Mucosa of descending colon (tissue), 3 donors: ENCODE data around the gene B4GALT1. TPM values are rescaled to one million over a fixed set of nuclear protein-coding genes. Genes with fewer than 3 reads are reported as not detected.

ENCODE experiments used
- ATAC-seq: fragments of 200-7000 bp; cut with Tn5 transposase; one replicate; pipeline ENCODE4 v1.9.1; 2020; ENCODE audit warnings: mild to moderate bottlenecking, moderate library complexity
- DNase-seq, 3 donors: peaks; one replicate each; pipeline ENCODE4 v3.0.0-alpha.2; 2020
- H3K36me3 ChIP-seq: fragments of 200-600 bp; one replicate; pipeline ENCODE4 v1.8.0; 2021; ENCODE audit warnings: low read depth, mild to moderate bottlenecking
- H3K4me1 ChIP-seq: fragments of 200-600 bp; one replicate; pipeline ENCODE4 v1.8.0; 2021; ENCODE audit warnings: low read depth, mild to moderate bottlenecking
- H3K4me3 ChIP-seq: fragments of 200-600 bp; one replicate; pipeline ENCODE4 v1.8.0; 2021; ENCODE audit warnings: mild to moderate bottlenecking
- H3K9me3 ChIP-seq: fragments of 200-600 bp; one replicate; pipeline ENCODE4 v1.8.0; 2021; ENCODE audit warnings: mild to moderate bottlenecking
- CTCF ChIP-seq: fragments of 200-600 bp; IDR thresholded peaks from one replicate; pipeline ENCODE4 v1.8.0; 2022; ENCODE audit warnings: antibody characterized with exemption, mild to moderate bottlenecking
- intact Hi-C, 2 donors: fragments of 100-400 bp; cut with DNase I in 1 of 2; cut with micrococcal nuclease in 1 of 2; formaldehyde crosslinking; loops; one replicate each; pipeline versions ENCODE4 v1.11.0 to v1.11.1; 2022; cut with DNase I, micrococcal nuclease
- total RNA-seq, 3 donors: library from RNA; stranded (reverse); fragmentation: NEBNext Ultra II Directional in 2 of 3; extraction: Animal tissue kit (Norgen Biotek cat#: 25700) in 2 of 3; gene quantifications; one replicate each; pipeline versions ENCODE4 v1.2.1 to v1.2.4, GENCODE V29; 2021 to 2023
- donor health status: DM: no; HTN: no; CAD: no; lungs with moderate emphysema.
- donor health status: DM: no; HTN: no; CAD: no.
- donor health status: DM: no; HTN: yes; CAD: no.

Gene B4GALT1
- total RNA-seq, 3 donors from 2014 or later: 66.0 to 203 (median 103) TPM

GRCh38 chr9:33158843-33159776 is 8.0 kb downstream of the B4GALT1 start:
- DNase-seq (peak; percentile 84 to 87 (median 87)), ATAC-seq (peak; percentile 62)
- peaks cover 72% of the 10 kb centered on the region for H3K4me1 ChIP-seq
- intact Hi-C loops: no loop called here
- H3K9me3 ChIP-seq: no peaks in the 10 kb centered on the region
- TF ChIP-seq CTCF: no peak
- H3K36me3 ChIP-seq: no peaks in the 10 kb centered on the region
- no peak overlapping the region for H3K4me3 ChIP-seq

GRCh38 chr9:33157960-33158842 is 8.9 kb downstream of the B4GALT1 start:
- intact Hi-C loops: no loop called here
- Histone ChIP-seq H3K36me3 (no peaks in the 10 kb centered on the region), H3K4me1 (peaks cover 63% of the 10 kb centered on the region), H3K9me3 (no peaks in the 10 kb centered on the region), H3K4me3 (no peak overlapping the region)
- DNase-seq: no peak
- ATAC-seq: no peak
- no peak for TF ChIP-seq CTCF

GRCh38 chr9:33155393-33155792 is 11.7 kb downstream of the B4GALT1 start:
- H3K36me3 ChIP-seq: no peaks in the 10 kb centered on the region
- no peak overlapping the region for H3K4me3 ChIP-seq
- peaks cover 49% of the 10 kb centered on the region for H3K4me1 ChIP-seq
- H3K9me3 ChIP-seq: no peaks in the 10 kb centered on the region
- ATAC-seq (no peak), DNase-seq (no peak)
- no peak for TF ChIP-seq CTCF
- intact Hi-C loops: no loop called here

- Histone ChIP-seq H3K4me3 (no peak overlapping the region), H3K9me3 (no peaks in the 10 kb centered on the region), H3K4me1 (peaks cover 39% of the 10 kb centered on the region), H3K36me3 (no peaks in the 10 kb centered on the region)
- no peak for TF ChIP-seq CTCF
- intact Hi-C loops: no loop called here
- no peak for DNase-seq
- ATAC-seq: no peak
These were observed 12.8 kb downstream of the B4GALT1 start for GRCh38 chr9:33154371-33154770.

DNA sequence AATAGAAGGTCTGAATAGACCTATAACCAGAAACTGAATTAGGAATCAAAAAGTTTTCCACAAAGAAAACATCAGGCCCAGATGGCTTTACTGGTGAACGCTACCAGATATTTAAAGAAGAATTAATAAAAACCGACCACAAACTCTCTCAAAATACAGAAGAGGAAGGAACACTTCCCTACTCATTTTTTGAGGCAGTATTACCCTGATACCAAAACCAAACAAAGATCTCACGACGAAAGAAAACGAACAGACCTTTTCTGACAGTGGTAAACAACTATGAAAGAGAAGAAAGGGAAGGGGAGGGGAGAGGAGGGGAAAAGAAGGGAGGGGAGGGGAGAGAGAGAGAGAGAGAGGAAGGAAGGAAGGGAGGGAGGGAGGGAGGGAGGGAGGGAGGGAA is 13.5 kb downstream of the B4GALT1 start:
- ATAC-seq: no peak
- intact Hi-C loops: no loop called here
- H3K4me1 ChIP-seq: peaks cover 32% of the 10 kb centered on the region

More for the DNA sequence above, 13.5 kb downstream of the B4GALT1 start:
- TF ChIP-seq CTCF: no peak
- no peaks in the 10 kb centered on the region for H3K36me3 ChIP-seq
- H3K4me3 ChIP-seq: no peak overlapping the region
- DNase-seq: no peak
- H3K9me3 ChIP-seq: no peaks in the 10 kb centered on the region
